ENCODE measurements around the gene RNU2-1. TPM values are rescaled to one million over a fixed set of nuclear protein-coding genes. Genes with fewer than 3 reads are reported as not detected.
"Not testable (repeated sequence)": the region's sequence is repeated elsewhere in the genome, so short reads cannot be mapped to it uniquely, and the experiment has no call there.

The RNU2-1 gene
- not detected for polyA plus RNA-seq (2013, experiment 1 of 2)
- not detected for polyA plus RNA-seq (2013, experiment 2 of 2)

GRCh38 chr17:43233877-43234276 lies at the start of gene RNU2-1:
Gene RNU2-1, minus strand, starts transcription at chr17:43233977.
- H3K27me3 ChIP-seq (ENCODE audit: control insufficient read depth in 3 of 3, insufficient read depth in 3 of 3, low read depth in 1 of 3, low read length in 3 of 3); H2BK12ac ChIP-seq (ENCODE audit: low read length); H2AK5ac ChIP-seq (ENCODE audit: low read depth, low read length); H3K23ac ChIP-seq (ENCODE audit: low read depth, low read length, poor library complexity); H2BK15ac ChIP-seq (ENCODE audit: low read length); H3K9ac ChIP-seq (ENCODE audit: low read depth, low read length, poor library complexity); H4K91ac ChIP-seq (ENCODE audit: low read depth, low read length, poor library complexity); H3K27ac ChIP-seq (replicated peaks; ENCODE audit: low read length); H3K4me3 ChIP-seq (ENCODE audit: low read length in 2 of 2); H2AFZ ChIP-seq (ENCODE audit: low read length); H3K14ac ChIP-seq (ENCODE audit: low read length); H3K79me1 ChIP-seq (ENCODE audit: low read depth, low read length); H3K4me1 ChIP-seq (ENCODE audit: control insufficient read depth in 2 of 2, insufficient read depth in 1 of 2, low read depth in 1 of 2, low read length in 2 of 2); H3K4ac ChIP-seq (ENCODE audit: low read length); H3K18ac ChIP-seq (ENCODE audit: low read length); H3K4me2 ChIP-seq (ENCODE audit: insufficient read depth, low read length, poor library complexity, severe bottlenecking); H2BK5ac ChIP-seq (ENCODE audit: low read length); H3K9me3 ChIP-seq (replicated peaks in 1 of 2; ENCODE audit: control insufficient read depth in 2 of 2, insufficient read depth in 1 of 2, low read depth in 1 of 2, low read length in 2 of 2); DNase-seq (ENCODE audit: low spot score); H2BK120ac ChIP-seq (ENCODE audit: low read depth, low read length); H4K8ac ChIP-seq (ENCODE audit: low read depth, low read length); H3K36me3 ChIP-seq (replicated peaks in 1 of 2; ENCODE audit: control insufficient read depth in 2 of 2, insufficient read depth in 2 of 2, low read length in 2 of 2): not testable (repeated sequence)
- WGBS, 2 donors (ENCODE audit: extremely low coverage in 2 of 2, insufficient read length in 2 of 2, insufficient replicate concordance in 1 of 2): no CpG with 5 or more reads among the region's 31 CpGs

- not testable (repeated sequence) for DNase-seq (ENCODE audit: low spot score); H2AFZ ChIP-seq (ENCODE audit: low read length); H3K36me3 ChIP-seq (replicated peaks in 1 of 2; ENCODE audit: control insufficient read depth in 2 of 2, insufficient read depth in 2 of 2, low read length in 2 of 2); H3K23ac ChIP-seq (ENCODE audit: low read depth, low read length, poor library complexity); H3K4me1 ChIP-seq (ENCODE audit: control insufficient read depth in 2 of 2, insufficient read depth in 1 of 2, low read depth in 1 of 2, low read length in 2 of 2); H3K4ac ChIP-seq (ENCODE audit: low read length); H4K91ac ChIP-seq (ENCODE audit: low read depth, low read length, poor library complexity); H4K8ac ChIP-seq (ENCODE audit: low read depth, low read length); H2BK12ac ChIP-seq (ENCODE audit: low read length); H3K27me3 ChIP-seq (ENCODE audit: control insufficient read depth in 3 of 3, insufficient read depth in 3 of 3, low read depth in 1 of 3, low read length in 3 of 3); H3K4me3 ChIP-seq (ENCODE audit: low read length in 2 of 2); H2BK5ac ChIP-seq (ENCODE audit: low read length); H2BK15ac ChIP-seq (ENCODE audit: low read length); H3K79me1 ChIP-seq (ENCODE audit: low read depth, low read length); H2BK120ac ChIP-seq (ENCODE audit: low read depth, low read length); H3K14ac ChIP-seq (ENCODE audit: low read length); H3K9me3 ChIP-seq (replicated peaks in 1 of 2; ENCODE audit: control insufficient read depth in 2 of 2, insufficient read depth in 1 of 2, low read depth in 1 of 2, low read length in 2 of 2); H3K18ac ChIP-seq (ENCODE audit: low read length); H3K27ac ChIP-seq (replicated peaks; ENCODE audit: low read length); H3K9ac ChIP-seq (ENCODE audit: low read depth, low read length, poor library complexity); H2AK5ac ChIP-seq (ENCODE audit: low read depth, low read length); H3K4me2 ChIP-seq (ENCODE audit: insufficient read depth, low read length, poor library complexity, severe bottlenecking)
- WGBS, 2 donors (ENCODE audit: extremely low coverage in 2 of 2, insufficient read length in 2 of 2, insufficient replicate concordance in 1 of 2): no CpG with 5 or more reads among the region's 30 CpGs
Measured at GRCh38 chr17:43272914-43273313, 39.1 kb upstream of the RNU2-1 start.

GRCh38 chr17:43272483-43272882 lies 38.7 kb upstream of the RNU2-1 start:
- no CpG with 5 or more reads among the region's 12 CpGs for WGBS, 2 donors (ENCODE audit: extremely low coverage in 2 of 2, insufficient read length in 2 of 2, insufficient replicate concordance in 1 of 2)
- DNase-seq (ENCODE audit: low spot score); H2AK5ac ChIP-seq (ENCODE audit: low read depth, low read length): not testable (repeated sequence)

GRCh38 chr17:43270552-43271504 lies 37.1 kb upstream of the RNU2-1 start:
- H3K9ac ChIP-seq (ENCODE audit: low read depth, low read length, poor library complexity); H3K4me3 ChIP-seq (ENCODE audit: low read length in 2 of 2); H2AK5ac ChIP-seq (ENCODE audit: low read depth, low read length); H3K23ac ChIP-seq (ENCODE audit: low read depth, low read length, poor library complexity); H2BK120ac ChIP-seq (ENCODE audit: low read depth, low read length); H3K27me3 ChIP-seq (ENCODE audit: control insufficient read depth in 3 of 3, insufficient read depth in 3 of 3, low read depth in 1 of 3, low read length in 3 of 3); H3K14ac ChIP-seq (ENCODE audit: low read length); H2AFZ ChIP-seq (ENCODE audit: low read length); H3K4ac ChIP-seq (ENCODE audit: low read length); H3K36me3 ChIP-seq (replicated peaks in 1 of 2; ENCODE audit: control insufficient read depth in 2 of 2, insufficient read depth in 2 of 2, low read length in 2 of 2); H3K9me3 ChIP-seq (replicated peaks in 1 of 2; ENCODE audit: control insufficient read depth in 2 of 2, insufficient read depth in 1 of 2, low read depth in 1 of 2, low read length in 2 of 2); H4K91ac ChIP-seq (ENCODE audit: low read depth, low read length, poor library complexity); H3K4me1 ChIP-seq (ENCODE audit: control insufficient read depth in 2 of 2, insufficient read depth in 1 of 2, low read depth in 1 of 2, low read length in 2 of 2); DNase-seq (ENCODE audit: low spot score); H2BK15ac ChIP-seq (ENCODE audit: low read length); H3K4me2 ChIP-seq (ENCODE audit: insufficient read depth, low read length, poor library complexity, severe bottlenecking); H2BK5ac ChIP-seq (ENCODE audit: low read length); H3K79me1 ChIP-seq (ENCODE audit: low read depth, low read length); H2BK12ac ChIP-seq (ENCODE audit: low read length); H3K27ac ChIP-seq (replicated peaks; ENCODE audit: low read length); H4K8ac ChIP-seq (ENCODE audit: low read depth, low read length); H3K18ac ChIP-seq (ENCODE audit: low read length): not testable (repeated sequence)
- WGBS, 2 donors (ENCODE audit: extremely low coverage in 2 of 2, insufficient read length in 2 of 2, insufficient replicate concordance in 1 of 2): no CpG with 5 or more reads among the region's 43 CpGs

More at GRCh38 chr17:43272483-43272882, 38.7 kb upstream of the RNU2-1 start:
- H2BK120ac ChIP-seq (ENCODE audit: low read depth, low read length); H3K23ac ChIP-seq (ENCODE audit: low read depth, low read length, poor library complexity); H2BK12ac ChIP-seq (ENCODE audit: low read length); H3K27ac ChIP-seq (replicated peaks; ENCODE audit: low read length); H2BK5ac ChIP-seq (ENCODE audit: low read length); H3K79me1 ChIP-seq (ENCODE audit: low read depth, low read length); H3K9me3 ChIP-seq (replicated peaks in 1 of 2; ENCODE audit: control insufficient read depth in 2 of 2, insufficient read depth in 1 of 2, low read depth in 1 of 2, low read length in 2 of 2); H2BK15ac ChIP-seq (ENCODE audit: low read length); H3K9ac ChIP-seq (ENCODE audit: low read depth, low read length, poor library complexity); H3K4me2 ChIP-seq (ENCODE audit: insufficient read depth, low read length, poor library complexity, severe bottlenecking); H2AFZ ChIP-seq (ENCODE audit: low read length); H3K18ac ChIP-seq (ENCODE audit: low read length); H3K27me3 ChIP-seq (ENCODE audit: control insufficient read depth in 3 of 3, insufficient read depth in 3 of 3, low read depth in 1 of 3, low read length in 3 of 3); H3K14ac ChIP-seq (ENCODE audit: low read length); H4K8ac ChIP-seq (ENCODE audit: low read depth, low read length); H3K4me1 ChIP-seq (ENCODE audit: control insufficient read depth in 2 of 2, insufficient read depth in 1 of 2, low read depth in 1 of 2, low read length in 2 of 2); H4K91ac ChIP-seq (ENCODE audit: low read depth, low read length, poor library complexity); H3K4ac ChIP-seq (ENCODE audit: low read length); H3K36me3 ChIP-seq (replicated peaks in 1 of 2; ENCODE audit: control insufficient read depth in 2 of 2, insufficient read depth in 2 of 2, low read length in 2 of 2); H3K4me3 ChIP-seq (ENCODE audit: low read length in 2 of 2): not testable (repeated sequence)
